ENCODE results near the gene P2RY6.

DNA sequence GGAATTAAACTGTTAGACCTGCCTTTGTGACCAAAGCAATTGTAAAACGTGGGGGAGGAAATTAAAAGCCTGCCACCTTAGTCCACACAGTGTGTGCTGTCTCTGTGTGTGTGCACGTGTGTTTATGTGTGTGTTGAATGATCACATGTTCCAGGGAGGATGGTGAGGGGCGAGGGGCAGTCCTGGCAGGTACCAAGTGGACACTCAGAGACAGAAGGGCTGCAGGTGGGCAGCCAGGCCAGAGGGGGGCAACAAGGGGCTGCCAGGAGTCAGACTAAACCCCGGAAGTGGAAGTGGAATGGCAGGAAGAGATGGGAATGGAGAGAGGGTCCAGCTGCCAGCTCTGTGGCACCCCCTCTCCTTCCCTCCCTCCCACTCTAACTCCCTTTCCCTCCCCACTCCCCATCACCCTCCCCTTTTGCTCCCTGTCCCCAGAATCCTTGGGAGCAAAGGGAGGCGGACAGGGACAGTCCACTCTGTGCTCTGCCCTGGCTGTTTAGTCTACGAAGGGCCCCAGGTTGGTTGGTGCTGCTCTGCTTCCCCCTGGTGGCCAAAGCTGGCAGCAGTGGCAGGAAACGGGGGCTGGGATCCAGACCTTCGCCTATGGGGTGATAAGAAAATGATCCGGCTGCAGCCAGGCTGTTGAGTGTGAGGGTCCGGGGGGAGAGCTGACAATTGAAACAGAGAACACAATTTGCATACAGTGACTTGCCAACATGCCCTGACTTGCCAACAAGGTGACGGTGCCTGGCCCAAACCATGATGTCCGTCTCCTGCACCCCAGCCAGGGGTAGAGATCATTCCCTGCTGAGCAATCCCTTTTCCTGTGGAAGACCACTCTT is 29.7 kb upstream of the P2RY6 start:
- TF ChIP-seq EZH2phosphoT487 (IDR thresholded peaks at IDR 0.05; ENCODE audit: borderline replicate concordance) = no peak
- TF ChIP-seq, protein P1, sequence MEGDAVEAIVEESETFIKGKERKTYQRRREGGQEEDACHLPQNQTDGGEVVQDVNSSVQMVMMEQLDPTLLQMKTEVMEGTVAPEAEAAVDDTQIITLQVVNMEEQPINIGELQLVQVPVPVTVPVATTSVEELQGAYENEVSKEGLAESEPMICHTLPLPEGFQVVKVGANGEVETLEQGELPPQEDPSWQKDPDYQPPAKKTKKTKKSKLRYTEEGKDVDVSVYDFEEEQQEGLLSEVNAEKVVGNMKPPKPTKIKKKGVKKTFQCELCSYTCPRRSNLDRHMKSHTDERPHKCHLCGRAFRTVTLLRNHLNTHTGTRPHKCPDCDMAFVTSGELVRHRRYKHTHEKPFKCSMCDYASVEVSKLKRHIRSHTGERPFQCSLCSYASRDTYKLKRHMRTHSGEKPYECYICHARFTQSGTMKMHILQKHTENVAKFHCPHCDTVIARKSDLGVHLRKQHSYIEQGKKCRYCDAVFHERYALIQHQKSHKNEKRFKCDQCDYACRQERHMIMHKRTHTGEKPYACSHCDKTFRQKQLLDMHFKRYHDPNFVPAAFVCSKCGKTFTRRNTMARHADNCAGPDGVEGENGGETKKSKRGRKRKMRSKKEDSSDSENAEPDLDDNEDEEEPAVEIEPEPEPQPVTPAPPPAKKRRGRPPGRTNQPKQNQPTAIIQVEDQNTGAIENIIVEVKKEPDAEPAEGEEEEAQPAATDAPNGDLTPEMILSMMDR (conservative IDR thresholded peaks at IDR 0.05; ENCODE audit: low read length) = peak; percentile 95
